BLaER1 (cell line): ENCODE data around the gene NACA2.
"Not testable (repeated sequence)": the region's sequence is repeated elsewhere in the genome, so short reads cannot be mapped to it uniquely, and the experiment has no call there.

ENCODE experiments used
- H3K27ac ChIP-seq: shearing (Covaris generic); formaldehyde crosslinking; 2 replicates; pipeline ENCODE4 v1.8.1; 2022
- H3K27me3 ChIP-seq: shearing (Covaris generic); formaldehyde crosslinking; 2 replicates; pipeline ENCODE4 v1.8.1; 2022
- H3K36me3 ChIP-seq: shearing (Covaris generic); formaldehyde crosslinking; 2 replicates; pipeline ENCODE4 v1.8.1; 2022
- H3K4me1 ChIP-seq: shearing (Covaris generic); formaldehyde crosslinking; 2 replicates; pipeline ENCODE4 v1.8.1; 2022
- H3K4me2 ChIP-seq: shearing (Covaris generic); formaldehyde crosslinking; 2 replicates; pipeline ENCODE4 v1.8.1; 2022
- H3K4me3 ChIP-seq: shearing (Covaris generic); formaldehyde crosslinking; 2 replicates; pipeline ENCODE4 v1.8.1; 2022
- H3K9ac ChIP-seq: shearing (Covaris generic); formaldehyde crosslinking; 2 replicates; pipeline ENCODE4 v1.8.1; 2022
- H3K9me3 ChIP-seq: shearing (Covaris generic); formaldehyde crosslinking; 2 replicates; pipeline ENCODE4 v1.8.1; 2022
- H4K20me1 ChIP-seq: shearing (Covaris generic); formaldehyde crosslinking; 2 replicates; pipeline ENCODE4 v1.8.1; 2022
- Cebpa-rat ChIP-seq: shearing (Covaris generic); IDR thresholded peaks from 2 replicates; pipeline ENCODE4 v1.8.1; 2022

NACA2 gene

GRCh38 chr17:61571624-61572023, 19.4 kb downstream of the NACA2 start:
- Histone ChIP-seq H4K20me1 (no peaks in the 10 kb centered on the region), H3K4me3 (no peak overlapping the region), H3K9ac (no peak overlapping the region), H3K4me1 (no peaks in the 10 kb centered on the region), H3K4me2 (no peak overlapping the region), H3K9me3 (peaks cover 11% of the 10 kb centered on the region), H3K27me3 (no peaks in the 10 kb centered on the region), H3K36me3 (no peaks in the 10 kb centered on the region), H3K27ac (no peak overlapping the region)
- no peak for TF ChIP-seq Cebpa-rat

GRCh38 chr17:61570118-61570517, 20.9 kb downstream of the NACA2 start:
- Histone ChIP-seq H3K9me3 (peaks cover 11% of the 10 kb centered on the region), H3K9ac (no peak overlapping the region), H3K4me1 (no peaks in the 10 kb centered on the region), H3K36me3 (no peaks in the 10 kb centered on the region), H3K27ac (no peak overlapping the region), H3K27me3 (no peaks in the 10 kb centered on the region), H3K4me2 (no peak overlapping the region), H4K20me1 (no peaks in the 10 kb centered on the region), H3K4me3 (no peak overlapping the region)
- TF ChIP-seq Cebpa-rat = no peak

DNA sequence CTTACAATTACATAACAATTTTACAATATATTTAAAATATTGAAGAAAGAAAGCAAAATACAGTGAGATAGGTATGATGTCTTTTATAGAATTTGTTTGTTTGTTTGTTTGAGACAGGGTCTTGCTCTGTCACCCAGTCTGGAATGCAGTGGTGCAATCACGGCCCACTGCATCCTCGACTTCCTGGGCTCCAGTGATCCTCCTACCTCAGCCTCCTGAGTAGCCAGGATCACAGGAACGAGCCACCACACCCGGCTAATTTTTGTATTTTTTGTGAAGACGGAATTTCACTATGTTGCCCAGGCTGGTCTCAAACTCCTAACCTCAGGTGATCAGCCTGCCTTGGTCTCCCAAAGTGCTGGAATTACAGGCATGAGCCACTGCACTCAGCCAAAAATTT, 21.5 kb downstream of the NACA2 start:
- not testable (repeated sequence) for H4K20me1 ChIP-seq, H3K4me2 ChIP-seq, H3K27ac ChIP-seq, H3K9ac ChIP-seq, H3K27me3 ChIP-seq, H3K4me1 ChIP-seq, H3K4me3 ChIP-seq, H3K36me3 ChIP-seq
- peaks cover 11% of the 10 kb centered on the region for H3K9me3 ChIP-seq

DNA sequence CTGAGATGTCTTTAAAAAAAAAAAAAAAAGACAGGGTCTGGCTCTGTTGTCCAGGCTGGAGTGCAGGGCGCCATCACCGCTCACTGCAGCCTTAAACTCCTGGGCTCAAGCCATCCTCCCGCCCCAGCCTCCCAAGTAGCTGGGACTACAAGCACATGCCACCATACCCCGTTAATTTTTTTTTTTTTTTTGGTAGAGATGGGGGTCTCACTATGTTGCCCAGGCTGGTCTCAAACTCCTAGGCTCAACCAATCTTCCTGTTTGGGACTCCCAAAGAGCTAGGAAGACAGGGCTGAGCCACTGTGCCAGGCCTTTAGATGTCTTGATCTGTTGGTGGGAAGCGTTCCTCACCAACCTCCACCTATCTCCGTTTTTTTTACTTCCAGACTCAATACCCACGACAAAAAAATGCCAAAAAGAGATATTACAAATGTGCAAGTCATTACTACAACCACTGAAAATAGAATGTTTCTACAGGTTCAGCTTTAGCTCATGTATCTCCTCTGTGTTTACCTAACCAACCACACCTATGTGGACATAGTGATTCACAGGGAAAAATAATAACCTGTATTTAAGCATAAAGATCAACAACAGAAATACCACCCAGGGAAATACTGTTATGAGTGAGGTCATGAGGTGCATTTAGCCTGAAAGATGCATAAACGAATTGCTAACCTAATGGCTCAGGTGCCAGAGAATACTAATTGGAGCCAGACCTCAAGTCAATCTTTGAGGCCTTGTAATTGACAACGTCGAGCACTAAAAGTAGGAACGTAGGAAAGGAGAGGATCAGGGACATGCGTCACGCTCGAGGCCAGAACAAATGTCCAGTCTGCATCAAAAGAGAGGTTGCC, 22.6 kb downstream of the NACA2 start:
- H4K20me1 ChIP-seq = no peaks in the 10 kb centered on the region
- no peak for TF ChIP-seq Cebpa-rat
- H3K27me3 ChIP-seq = no peaks in the 10 kb centered on the region
- no peaks in the 10 kb centered on the region for H3K36me3 ChIP-seq
- H3K4me2 ChIP-seq = no peak overlapping the region
- H3K9me3 ChIP-seq = peaks cover 11% of the 10 kb centered on the region
- H3K27ac ChIP-seq = no peak overlapping the region
- no peak overlapping the region for H3K4me3 ChIP-seq
- H3K4me1 ChIP-seq = no peaks in the 10 kb centered on the region
- no peak overlapping the region for H3K9ac ChIP-seq

DNA sequence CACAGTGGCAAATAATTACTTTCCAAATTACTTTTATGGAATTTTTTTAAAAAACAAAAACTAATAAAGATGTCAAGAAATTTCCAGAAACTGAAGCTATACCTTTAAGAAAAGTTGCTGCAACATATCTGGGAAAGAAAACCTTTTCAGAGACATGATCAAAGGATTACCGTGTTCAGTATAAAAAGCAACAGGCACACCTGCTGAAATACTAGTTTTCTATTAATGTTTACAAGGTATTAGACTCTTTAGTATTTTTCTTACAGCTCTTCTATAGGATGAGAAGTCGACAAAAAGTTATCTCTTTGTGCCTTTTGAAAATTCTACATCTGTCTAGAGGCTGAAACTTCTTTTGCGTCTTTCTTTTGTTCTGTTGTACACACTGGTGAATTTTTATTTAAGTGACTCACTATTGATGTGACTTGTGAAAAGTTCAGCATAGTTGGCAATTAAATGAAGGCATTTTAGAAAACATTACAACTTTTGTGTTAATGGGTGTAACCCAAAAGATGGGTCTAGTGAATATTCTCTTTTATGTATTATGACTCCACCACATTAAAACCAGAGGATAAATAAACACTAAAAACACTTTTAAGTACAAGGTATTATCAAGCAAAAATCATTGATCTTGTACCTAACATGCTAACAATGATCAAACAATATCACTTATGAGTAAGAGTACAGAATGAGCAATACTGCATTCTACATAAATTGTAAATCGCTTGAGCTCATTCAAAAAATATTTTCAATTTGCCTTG, 23.8 kb downstream of the NACA2 start:
- Histone ChIP-seq H3K9ac (no peak overlapping the region), H3K27ac (no peak overlapping the region), H3K4me1 (no peaks in the 10 kb centered on the region), H3K36me3 (no peaks in the 10 kb centered on the region), H3K4me3 (no peak overlapping the region), H3K9me3 (peaks cover 11% of the 10 kb centered on the region), H3K4me2 (no peak overlapping the region), H4K20me1 (no peaks in the 10 kb centered on the region), H3K27me3 (no peaks in the 10 kb centered on the region)
- no peak for TF ChIP-seq Cebpa-rat

DNA sequence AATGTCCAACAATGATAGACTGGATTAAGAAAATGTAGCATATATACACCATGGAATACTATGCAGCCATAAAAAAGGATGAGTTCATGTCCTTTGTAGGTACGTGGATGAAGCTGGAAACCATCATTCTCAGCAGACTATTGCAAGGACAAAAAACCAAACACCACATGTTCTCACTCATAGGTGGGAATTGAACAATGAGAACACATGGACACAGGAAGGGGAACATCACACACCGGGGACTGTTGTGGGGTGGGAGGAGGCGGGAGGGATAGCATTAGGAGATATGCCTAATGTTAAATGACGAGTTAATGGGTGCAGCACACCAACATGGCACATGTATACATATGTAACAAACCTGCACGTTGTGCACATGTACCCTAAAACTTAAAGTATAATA, 24.6 kb downstream of the NACA2 start:
- not testable (repeated sequence) for H4K20me1 ChIP-seq, H3K4me2 ChIP-seq, H3K9ac ChIP-seq

DNA sequence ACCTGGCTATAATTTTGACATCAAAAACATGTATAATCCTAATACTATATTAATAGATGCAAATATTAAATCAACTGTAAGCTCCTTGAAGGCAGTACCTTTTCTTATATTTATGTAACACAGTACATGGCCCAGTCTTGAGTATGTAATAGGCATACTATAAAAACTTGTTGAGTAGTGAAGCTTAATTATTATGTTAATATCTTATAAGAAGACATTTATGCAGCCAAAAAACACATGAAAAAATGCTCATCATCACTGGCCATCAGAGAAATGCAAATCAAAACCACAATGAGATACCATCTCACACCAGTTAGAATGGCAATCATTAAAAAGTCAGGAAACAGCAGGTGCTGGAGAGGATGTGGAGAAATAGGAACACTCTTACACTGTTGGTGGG, 25.2 kb downstream of the NACA2 start:
- not testable (repeated sequence) for H3K9me3 ChIP-seq, H3K4me3 ChIP-seq, H3K27me3 ChIP-seq, H3K27ac ChIP-seq, H3K4me2 ChIP-seq, H3K9ac ChIP-seq, H4K20me1 ChIP-seq, H3K36me3 ChIP-seq, H3K4me1 ChIP-seq

More for the DNA sequence above, 24.6 kb downstream of the NACA2 start:
- peaks cover 11% of the 10 kb centered on the region for H3K9me3 ChIP-seq
- H3K4me3 ChIP-seq, H3K27me3 ChIP-seq, H3K4me1 ChIP-seq, H3K36me3 ChIP-seq, H3K27ac ChIP-seq: not testable (repeated sequence)

GRCh38 chr17:61565213-61565612, 25.8 kb downstream of the NACA2 start:
- Histone ChIP-seq H3K9me3 (peaks cover 6% of the 10 kb centered on the region), H4K20me1 (no peaks in the 10 kb centered on the region), H3K4me1 (no peaks in the 10 kb centered on the region), H3K4me3 (no peak overlapping the region), H3K9ac (no peak overlapping the region), H3K27ac (no peak overlapping the region), H3K36me3 (no peaks in the 10 kb centered on the region), H3K4me2 (no peak overlapping the region), H3K27me3 (no peaks in the 10 kb centered on the region)
- no peak for TF ChIP-seq Cebpa-rat

GRCh38 chr17:61562287-61562686, 28.7 kb downstream of the NACA2 start:
- no peak overlapping the region for H3K27ac ChIP-seq
- TF ChIP-seq Cebpa-rat = no peak
- no peak overlapping the region for H3K4me3 ChIP-seq
- H3K4me2 ChIP-seq = no peak overlapping the region
- no peaks in the 10 kb centered on the region for H3K36me3 ChIP-seq
- no peak overlapping the region for H3K9ac ChIP-seq
- H3K9me3 ChIP-seq = no peaks in the 10 kb centered on the region
- no peaks in the 10 kb centered on the region for H3K4me1 ChIP-seq
- no peaks in the 10 kb centered on the region for H4K20me1 ChIP-seq
- no peaks in the 10 kb centered on the region for H3K27me3 ChIP-seq

DNA sequence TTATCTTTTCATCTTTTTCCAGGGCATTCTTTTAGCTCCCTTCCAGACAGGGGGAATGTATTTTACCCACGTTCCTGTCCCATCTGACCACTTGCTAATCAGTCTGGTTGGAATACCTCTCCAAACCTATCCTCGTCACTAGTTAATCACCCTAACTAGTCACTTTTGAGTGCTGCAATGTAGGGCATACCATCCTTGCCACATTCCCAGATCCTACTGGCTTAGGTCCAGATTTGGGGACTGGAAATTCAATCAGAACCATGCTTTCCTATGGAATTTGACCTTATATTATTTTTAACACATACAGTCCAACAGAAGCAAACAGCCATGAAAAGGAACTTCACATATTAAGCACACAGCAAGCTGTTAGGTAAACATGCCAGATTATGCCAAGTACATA, 29.7 kb downstream of the NACA2 start:
- no peak overlapping the region for H3K27ac ChIP-seq
- H3K4me1 ChIP-seq = peaks cover 3% of the 10 kb centered on the region
- no peak overlapping the region for H3K4me3 ChIP-seq
- H4K20me1 ChIP-seq = no peaks in the 10 kb centered on the region
- H3K9me3 ChIP-seq = no peaks in the 10 kb centered on the region
- no peaks in the 10 kb centered on the region for H3K27me3 ChIP-seq
- no peak for TF ChIP-seq Cebpa-rat
- no peak overlapping the region for H3K9ac ChIP-seq
- H3K4me2 ChIP-seq = no peak overlapping the region
- H3K36me3 ChIP-seq = no peaks in the 10 kb centered on the region
